A673 (cell line): ENCODE data around the gene KCNG2. TPM values are rescaled to one million over a fixed set of nuclear protein-coding genes. Genes with fewer than 3 reads are reported as not detected.
A peak's percentile ranks its signal among the peaks of the same experiment; 100 is the strongest.

Experiments
- Bru-seq: library from RNA; stranded (reverse); fragments of 400-500 nt; gene quantifications from one replicate; lab custom pipeline; 2021; lab: Mats Ljungman, UMichigan
- BruChase-seq, 2 experiments: library from RNA; stranded (reverse); fragments of 400-500 nt; gene quantifications; one replicate each; lab custom pipeline; 2021; lab: Mats Ljungman, UMichigan
- BruUV-seq: library from RNA; stranded (reverse); fragments of 400-500 nt; replicated peaks from 2 replicates; lab custom pipeline; 2021; lab: Mats Ljungman, UMichigan
- CTCF ChIA-PET: fragments of 300-600 bp; sonication (Branson Sonifier 250); formaldehyde crosslinking; loops from one replicate; lab custom pipeline; 2022; ENCODE audit warnings: antibody characterized with exemption; lab: Charles Lee
- POLR2A ChIA-PET: fragments of 300-600 bp; sonication (Branson Sonifier 250); formaldehyde crosslinking; loops from one replicate; lab custom pipeline; 2022; ENCODE audit warnings: antibody characterized with exemption; ENCODE audit not compliant: low non-redundant PET; lab: Charles Lee
- DNase-seq: peaks from one replicate; pipeline ENCODE4 v3.0.0-alpha.2; 2015; ENCODE audit warnings: low spot score
- H3K27ac ChIP-seq: fragments of 200-600 bp; sonication (generic); 2 replicates; pipeline ENCODE4 v1.5.1; 2016; ENCODE audit warnings: mixed run types, low read depth, mild to moderate bottlenecking, mixed read lengths, antibody characterized with exemption, low read length; ENCODE audit not compliant: poor library complexity, severe bottlenecking
- H3K27me3 ChIP-seq: fragments of 200-600 bp; sonication (generic); replicated peaks from 2 replicates; pipeline ENCODE4 v1.6.1; 2017; ENCODE audit warnings: mixed run types, low read depth, mild to moderate bottlenecking, mixed read lengths, antibody characterized with exemption, low read length; ENCODE audit not compliant: insufficient read depth, poor library complexity
- H3K36me3 ChIP-seq: fragments of 200-600 bp; sonication (generic); 2 replicates; pipeline ENCODE4 v1.6.1; 2016; ENCODE audit warnings: mixed run types, mild to moderate bottlenecking, mixed read lengths, antibody characterized with exemption, low read length; ENCODE audit not compliant: insufficient read depth, poor library complexity, severe bottlenecking
- H3K4me1 ChIP-seq: fragments of 200-600 bp; sonication (generic); 2 replicates; pipeline ENCODE4 v1.6.1; 2017; ENCODE audit warnings: mixed run types, mild to moderate bottlenecking, mixed read lengths, antibody characterized with exemption, low read length; ENCODE audit not compliant: insufficient read depth, poor library complexity, severe bottlenecking
- H3K4me3 ChIP-seq: fragments of 200-600 bp; sonication (generic); 2 replicates; pipeline ENCODE4 v1.5.1; 2016; ENCODE audit warnings: low read depth, mixed run types, mild to moderate bottlenecking, mixed read lengths, low read length; ENCODE audit not compliant: poor library complexity, severe bottlenecking
- H3K9me3 ChIP-seq: fragments of 200-600 bp; sonication (generic); 2 replicates; pipeline ENCODE4 v1.6.1; 2016; ENCODE audit warnings: mixed run types, low read depth, mild to moderate bottlenecking, mixed read lengths, antibody characterized with exemption, low read length; ENCODE audit not compliant: poor library complexity, severe bottlenecking
- EZH2 ChIP-seq: fragments of 200-600 bp; sonication (generic); IDR thresholded peaks from 2 replicates; pipeline ENCODE4 v1.6.1; 2017; ENCODE audit warnings: borderline replicate concordance, low read depth, mild to moderate bottlenecking, mixed read lengths, antibody characterized with exemption, low read length; ENCODE audit not compliant: poor library complexity, severe bottlenecking
- intact Hi-C: fragments of 100-400 bp; cut with micrococcal nuclease; formaldehyde crosslinking; loops from one replicate; pipeline ENCODE4 v1.10.0; 2022; ENCODE audit not compliant: unreplicated experiment
- long read RNA-seq: library from polyadenylated mRNA; stranded (forward); transcript quantifications from one replicate; pipeline ENCODE4 v2.0.0, GENCODE V29; 2022
- total RNA-seq: library from RNA; stranded (reverse); gene quantifications from 2 replicates; pipeline ENCODE4 v1.2.3, GENCODE V29; 2021
- TF ChIP-seq, protein P1 (sequence below): fragments of 300-800, 200-600 bp; sonication (generic); conservative IDR thresholded peaks from 2 replicates; pipeline ENCODE4 v1.5.1; 2017; ENCODE audit warnings: low read depth, mild to moderate bottlenecking, antibody characterized with exemption, low read length, moderate library complexity, mixed read lengths

Gene KCNG2, protein sequence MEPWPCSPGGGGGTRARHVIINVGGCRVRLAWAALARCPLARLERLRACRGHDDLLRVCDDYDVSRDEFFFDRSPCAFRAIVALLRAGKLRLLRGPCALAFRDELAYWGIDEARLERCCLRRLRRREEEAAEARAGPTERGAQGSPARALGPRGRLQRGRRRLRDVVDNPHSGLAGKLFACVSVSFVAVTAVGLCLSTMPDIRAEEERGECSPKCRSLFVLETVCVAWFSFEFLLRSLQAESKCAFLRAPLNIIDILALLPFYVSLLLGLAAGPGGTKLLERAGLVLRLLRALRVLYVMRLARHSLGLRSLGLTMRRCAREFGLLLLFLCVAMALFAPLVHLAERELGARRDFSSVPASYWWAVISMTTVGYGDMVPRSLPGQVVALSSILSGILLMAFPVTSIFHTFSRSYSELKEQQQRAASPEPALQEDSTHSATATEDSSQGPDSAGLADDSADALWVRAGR
- total RNA-seq (not detected in 2 replicates), Bru-seq, nascent RNA (not detected), BruChase-seq, experiment 1, labeled RNA remaining after a 2-hour chase (percentile 5 among the genes with signal in this experiment), BruChase-seq, experiment 2, labeled RNA remaining after a 6-hour chase (not detected)
- long read RNA-seq = 0 reads

DNA sequence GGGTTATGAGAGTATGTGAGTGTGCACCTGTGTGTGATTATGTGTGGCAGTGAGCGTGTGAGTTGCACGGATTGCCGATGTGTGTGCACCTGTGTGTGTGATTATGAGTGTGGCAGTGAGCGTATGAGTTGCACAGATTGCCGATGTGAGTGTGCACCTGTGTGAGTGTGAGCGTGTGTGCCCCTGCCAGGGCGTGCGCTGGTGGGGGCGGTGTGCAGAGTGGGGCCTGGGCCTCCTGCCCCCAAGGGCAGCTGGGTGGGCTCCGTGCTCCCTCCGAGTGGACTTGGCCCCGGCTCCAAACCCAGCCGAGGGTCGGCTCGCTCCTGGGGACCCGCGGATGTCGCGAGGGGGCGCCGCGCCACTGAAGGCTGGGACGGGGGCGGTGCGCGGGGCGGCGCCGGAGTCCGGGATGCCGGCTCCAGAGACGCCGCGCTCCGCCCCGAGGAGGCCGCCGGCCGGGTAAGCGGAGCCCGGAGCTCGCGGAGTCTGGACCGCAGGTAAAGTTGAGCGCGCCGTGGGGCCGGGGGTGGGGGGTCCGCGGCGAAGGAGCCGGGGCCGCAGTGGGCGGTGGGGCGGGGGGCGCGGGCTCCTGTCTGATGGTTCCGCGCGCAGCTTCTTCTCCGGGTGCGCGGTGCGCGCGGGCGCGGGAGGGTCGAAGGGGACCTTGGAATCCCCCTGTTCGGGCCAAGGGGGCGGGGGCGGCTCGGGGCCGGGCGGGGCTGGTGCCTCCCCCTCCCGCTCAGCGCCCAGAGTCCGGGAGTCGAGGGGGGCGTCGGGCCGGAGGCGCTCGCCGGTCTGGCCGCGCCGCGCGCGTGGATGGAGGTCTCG lies at the start of gene KCNG2:
Gene KCNG2 (plus strand): TSS at position 421 of the 828 bp plus-strand sequence. CDS start 65,730 bp downstream, outside the sequence.
- Histone ChIP-seq H3K4me3 (peak within 1 kb of the TSS; percentile 27), H3K27ac (no peak within 1 kb of the TSS), H3K4me1 (no peaks in the 10 kb centered on the region), H3K9me3 (no peaks in the 10 kb centered on the region), H3K36me3 (no peaks in the 10 kb centered on the region), H3K27me3 (peaks cover 44% of the 10 kb centered on the region)
- CTCF ChIA-PET = interaction anchor here (0.6 to 0.7 kb wide), 3 partner anchors 52 to 322 kb away, joined by 3 to 6 read pairs (median 4); no protein-coding TSS in a partner anchor
- POLR2A ChIA-PET = no interaction called here
- no peak for TF ChIP-seq EZH2
- TF ChIP-seq, protein P1, sequence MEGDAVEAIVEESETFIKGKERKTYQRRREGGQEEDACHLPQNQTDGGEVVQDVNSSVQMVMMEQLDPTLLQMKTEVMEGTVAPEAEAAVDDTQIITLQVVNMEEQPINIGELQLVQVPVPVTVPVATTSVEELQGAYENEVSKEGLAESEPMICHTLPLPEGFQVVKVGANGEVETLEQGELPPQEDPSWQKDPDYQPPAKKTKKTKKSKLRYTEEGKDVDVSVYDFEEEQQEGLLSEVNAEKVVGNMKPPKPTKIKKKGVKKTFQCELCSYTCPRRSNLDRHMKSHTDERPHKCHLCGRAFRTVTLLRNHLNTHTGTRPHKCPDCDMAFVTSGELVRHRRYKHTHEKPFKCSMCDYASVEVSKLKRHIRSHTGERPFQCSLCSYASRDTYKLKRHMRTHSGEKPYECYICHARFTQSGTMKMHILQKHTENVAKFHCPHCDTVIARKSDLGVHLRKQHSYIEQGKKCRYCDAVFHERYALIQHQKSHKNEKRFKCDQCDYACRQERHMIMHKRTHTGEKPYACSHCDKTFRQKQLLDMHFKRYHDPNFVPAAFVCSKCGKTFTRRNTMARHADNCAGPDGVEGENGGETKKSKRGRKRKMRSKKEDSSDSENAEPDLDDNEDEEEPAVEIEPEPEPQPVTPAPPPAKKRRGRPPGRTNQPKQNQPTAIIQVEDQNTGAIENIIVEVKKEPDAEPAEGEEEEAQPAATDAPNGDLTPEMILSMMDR = peak; percentile 61
- DNase-seq = peak; percentile 50
- intact Hi-C loops = loop anchor here (10.0 kb wide), 2 partner anchors 157 to 357 kb away; partner anchors contain the start of gene SLC66A2
- no TSS peak for BruUV-seq

DNA sequence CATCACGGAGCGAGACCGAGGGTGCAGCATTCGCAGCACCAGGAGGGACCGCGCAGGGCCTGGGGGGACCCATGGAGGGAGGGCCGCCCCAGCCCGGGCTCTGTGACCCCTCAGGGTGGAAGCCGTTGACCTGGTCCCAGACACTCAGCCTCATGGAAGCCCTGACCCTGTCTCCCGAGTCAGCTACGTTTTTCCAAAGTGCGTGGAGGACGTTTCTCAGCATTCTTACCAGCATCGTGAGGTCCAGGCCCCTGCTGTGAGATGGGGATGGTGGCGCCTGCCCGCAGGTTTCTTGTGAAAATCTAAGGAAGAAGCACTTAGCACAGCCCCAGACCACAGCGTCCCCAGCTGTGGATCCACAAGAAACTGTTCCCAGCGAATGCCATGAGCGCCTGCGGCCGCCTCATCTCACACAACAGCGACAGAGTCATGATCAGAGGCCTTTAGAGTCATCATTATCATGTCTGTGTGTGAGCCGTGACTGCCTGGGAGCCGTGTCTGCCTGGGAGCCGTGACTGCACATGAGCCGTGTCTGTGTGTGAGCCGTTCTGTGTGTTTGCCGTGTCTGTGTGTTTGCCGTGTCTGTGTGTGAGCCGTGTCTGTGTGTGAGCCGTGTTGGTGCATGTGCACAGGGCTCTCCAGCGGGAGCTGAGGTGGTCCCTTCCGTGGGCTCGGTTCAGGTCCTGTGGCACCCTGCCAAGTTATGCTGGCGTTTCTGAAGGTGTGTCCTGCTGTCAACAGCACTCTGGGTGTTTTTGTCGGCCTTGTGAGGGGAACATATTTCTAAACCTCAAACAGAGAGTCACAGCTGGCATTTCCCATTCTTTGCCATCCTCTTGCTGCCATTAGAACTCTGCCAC lies 49.2 kb upstream of the KCNG2 start:
- Histone ChIP-seq H3K36me3 (peaks cover under 1% of the 10 kb centered on the region), H3K27me3 (no peaks in the 10 kb centered on the region), H3K4me3 (no peak overlapping the region), H3K4me1 (no peaks in the 10 kb centered on the region), H3K9me3 (no peaks in the 10 kb centered on the region), H3K27ac (no peak overlapping the region)
- DNase-seq = no peak
- BruUV-seq = no TSS peak
- ChIA-PET POLR2A (no interaction called here), CTCF (no interaction called here)
- TF ChIP-seq, protein P1 = no peak
- no peak for TF ChIP-seq EZH2
- intact Hi-C loops = no loop called here
